Fibroblast of lung (primary cell): ENCODE results near the gene NUP210. TPM values are rescaled to one million over a fixed set of nuclear protein-coding genes. Genes with fewer than 3 reads are reported as not detected.

Experiments
- DNase-seq, 2 donors: peaks; one replicate each; pipeline versions ENCODE4 v3.0.0 to v3.0.0-alpha.2; 2010; ENCODE audit warnings: low read depth in 2 of 2
- H2AFZ ChIP-seq: 2 replicates; pipeline ENCODE4 v1.5.1; 2012; ENCODE audit warnings: low read length, control low read depth, inconsistent platforms
- H3K27ac ChIP-seq: 2 replicates; pipeline ENCODE4 v1.5.1; 2011; ENCODE audit warnings: low read length, control low read depth; ENCODE audit not compliant: insufficient read depth
- H3K27me3 ChIP-seq: 2 replicates; pipeline ENCODE4 v1.5.1; 2011; ENCODE audit warnings: mild to moderate bottlenecking, low read length; ENCODE audit not compliant: control insufficient read depth, insufficient read depth
- H3K36me3 ChIP-seq: 2 replicates; pipeline ENCODE4 v1.5.1; 2011; ENCODE audit warnings: low read length; ENCODE audit not compliant: control insufficient read depth, insufficient read depth
- H3K4me1 ChIP-seq: 2 replicates; pipeline ENCODE4 v1.5.1; 2011; ENCODE audit warnings: low read length; ENCODE audit not compliant: control insufficient read depth, insufficient read depth; ENCODE audit errors: extremely low read depth
- H3K4me2 ChIP-seq: 2 replicates; pipeline ENCODE4 v1.5.1; 2011; ENCODE audit warnings: low read length, control low read depth; ENCODE audit not compliant: insufficient read depth; ENCODE audit errors: extremely low read depth
- H3K4me3 ChIP-seq, 4 experiments: fragments of 200-600 bp in 1 of 4; sonication (generic) in 1 of 4; replicated peaks in 1 of 4; 2 replicates each; pipeline ENCODE4 v1.5.1; 2011 to 2016; ENCODE audit warnings: low read length in 4 of 4, low read depth in 3 of 4, mild to moderate bottlenecking in 3 of 4, control low read depth in 2 of 4, inconsistent platforms in 1 of 4, mixed read lengths in 1 of 4; ENCODE audit not compliant: insufficient read depth in 1 of 4; ENCODE audit errors: control extremely low read depth in 1 of 4
- H3K79me2 ChIP-seq: 2 replicates; pipeline ENCODE4 v1.5.1; 2012; ENCODE audit warnings: mild to moderate bottlenecking, low read length, inconsistent platforms; ENCODE audit not compliant: control insufficient read depth, insufficient read depth
- H3K9ac ChIP-seq: 2 replicates; pipeline ENCODE4 v1.5.1; 2011; ENCODE audit warnings: mild to moderate bottlenecking, low read length, control low read depth; ENCODE audit not compliant: insufficient read depth
- H3K9me3 ChIP-seq: 2 replicates; pipeline ENCODE4 v1.5.1; 2012; ENCODE audit warnings: low read depth, low read length; ENCODE audit not compliant: control insufficient read depth, insufficient read depth
- H4K20me1 ChIP-seq: 2 replicates; pipeline ENCODE4 v1.5.1; 2011; ENCODE audit warnings: low read length; ENCODE audit not compliant: control insufficient read depth, insufficient read depth; ENCODE audit errors: extremely low read depth
- CTCF ChIP-seq, 2 donors: IDR thresholded peaks in 1 of 2; conservative IDR thresholded peaks in 1 of 2; 1 replicate in 1 of 2; 2 replicates in 1 of 2; pipeline ENCODE4 v1.5.1; 2011 to 2012; ENCODE audit warnings: low read length in 2 of 2, control low read depth in 1 of 2, inconsistent platforms in 1 of 2, low read depth in 1 of 2, mild to moderate bottlenecking in 1 of 2
- EZH2 ChIP-seq: IDR thresholded peaks from 2 replicates; pipeline ENCODE4 v1.5.1; 2012; ENCODE audit warnings: low read length, control low read depth, mild to moderate bottlenecking; ENCODE audit errors: missing control alignments
- polyA plus RNA-seq, 2 donors: library from polyadenylated mRNA; depleted of rRNA in 1 of 2; stranded (reverse) in 1 of 2; unstranded in 1 of 2; fragments of >200 nt; gene quantifications; 2 replicates each; pipeline ENCODE4 v1.2.1, GENCODE V29; 2011 to 2012; ENCODE audit warnings: missing spikeins in 1 of 2
- total RNA-seq: library from RNA; depleted of rRNA; stranded (reverse); fragments of >200 nt; gene quantifications from 2 replicates; pipeline ENCODE4 v1.2.1, GENCODE V29; 2014

The NUP210 gene
- total and polyA plus RNA-seq, 2 donors (not counting 1 experiment from before 2014, with no cell fraction given) = 0.09 to 0.33 TPM

GRCh38 chr3:13296662-13297061 lies 123.5 kb downstream of the NUP210 start:
- TF ChIP-seq CTCF (conservative IDR thresholded peaks at IDR 0.05 in 1 of 2, IDR thresholded peaks at IDR 0.05 in 1 of 2; ENCODE audit: low read depth in 1 of 2, low read length in 2 of 2) (no peak), EZH2 (no peak)
- Histone ChIP-seq H3K27ac (no peak overlapping the region), H2AFZ (no peak overlapping the region), H4K20me1 (no peaks in the 10 kb centered on the region), H3K4me3 (no peak overlapping the region), H3K9me3 (no peaks in the 10 kb centered on the region), H3K36me3 (no peaks in the 10 kb centered on the region), H3K27me3 (no peaks in the 10 kb centered on the region), H3K79me2 (no peaks in the 10 kb centered on the region), H3K9ac (no peak overlapping the region), H3K4me1 (no peaks in the 10 kb centered on the region), H3K4me2 (no peak overlapping the region)
- DNase-seq = no peak

- H3K4me1 ChIP-seq = no peaks in the 10 kb centered on the region
- H4K20me1 ChIP-seq = no peaks in the 10 kb centered on the region
- H3K27me3 ChIP-seq = no peaks in the 10 kb centered on the region
- H3K9me3 ChIP-seq = no peaks in the 10 kb centered on the region
- DNase-seq = no peak
- no peak overlapping the region for H3K27ac ChIP-seq
- no peak overlapping the region for H3K4me2 ChIP-seq
- H2AFZ ChIP-seq = no peak overlapping the region
- no peak overlapping the region for H3K9ac ChIP-seq
- TF ChIP-seq CTCF (conservative IDR thresholded peaks at IDR 0.05 in 1 of 2, IDR thresholded peaks at IDR 0.05 in 1 of 2; ENCODE audit: low read depth in 1 of 2, low read length in 2 of 2) (no peak), EZH2 (no peak)
- no peaks in the 10 kb centered on the region for H3K79me2 ChIP-seq
- H3K4me3 ChIP-seq = no peak overlapping the region
- H3K36me3 ChIP-seq = no peaks in the 10 kb centered on the region
Observed at GRCh38 chr3:13294442-13295351, 125.4 kb downstream of the NUP210 start.

GRCh38 chr3:13292375-13292774 lies 127.7 kb downstream of the NUP210 start:
- no peaks in the 10 kb centered on the region for H3K9me3 ChIP-seq
- no peaks in the 10 kb centered on the region for H3K79me2 ChIP-seq
- H3K4me1 ChIP-seq = no peaks in the 10 kb centered on the region
- no peaks in the 10 kb centered on the region for H3K36me3 ChIP-seq
- H2AFZ ChIP-seq = no peak overlapping the region
- H3K9ac ChIP-seq = no peak overlapping the region
- no peak for TF ChIP-seq EZH2
- no peak for TF ChIP-seq CTCF (conservative IDR thresholded peaks at IDR 0.05 in 1 of 2, IDR thresholded peaks at IDR 0.05 in 1 of 2; ENCODE audit: low read depth in 1 of 2, low read length in 2 of 2)
- DNase-seq = no peak
- H3K27ac ChIP-seq = no peak overlapping the region
- H4K20me1 ChIP-seq = no peaks in the 10 kb centered on the region
- no peak overlapping the region for H3K4me3 ChIP-seq
- H3K27me3 ChIP-seq = no peaks in the 10 kb centered on the region
- H3K4me2 ChIP-seq = no peak overlapping the region
